H9 (cell line): ENCODE data around the gene DNAJC5. TPM values are rescaled to one million over a fixed set of nuclear protein-coding genes. Genes with fewer than 3 reads are reported as not detected.
"Not testable (repeated sequence)": the region's sequence is repeated elsewhere in the genome, so short reads cannot be mapped to it uniquely, and the experiment has no call there.

ENCODE experiments used
- DNase-seq: peaks from one replicate; pipeline ENCODE4 v3.0.0-alpha.2; 2017
- H2AFZ ChIP-seq: one replicate; pipeline ENCODE4 v1.6.1; 2013; ENCODE audit warnings: mild to moderate bottlenecking, low read length, control low read depth, moderate library complexity
- H2AK5ac ChIP-seq: 2 replicates; pipeline ENCODE4 v1.6.1; 2013; ENCODE audit warnings: low read length, control low read depth, mixed read lengths; ENCODE audit not compliant: insufficient read length
- H2BK120ac ChIP-seq: one replicate; pipeline ENCODE4 v1.6.1; 2013; ENCODE audit warnings: low read depth, mild to moderate bottlenecking, low read length, control low read depth, inconsistent platforms; ENCODE audit not compliant: poor library complexity, severe bottlenecking
- H2BK12ac ChIP-seq: 2 replicates; pipeline ENCODE4 v1.6.1; 2013; ENCODE audit warnings: low read length, control low read depth, mixed read lengths, low read depth; ENCODE audit not compliant: insufficient read length
- H2BK15ac ChIP-seq: 2 replicates; pipeline ENCODE4 v1.6.1; 2013; ENCODE audit warnings: low read depth, low read length, control low read depth
- H2BK20ac ChIP-seq: one replicate; pipeline ENCODE4 v1.6.1; 2013; ENCODE audit warnings: low read depth, mild to moderate bottlenecking, low read length, control low read depth, inconsistent platforms; ENCODE audit not compliant: poor library complexity, severe bottlenecking
- H2BK5ac ChIP-seq: 2 replicates; pipeline ENCODE4 v1.6.1; 2013; ENCODE audit warnings: low read length, control low read depth, mixed read lengths; ENCODE audit not compliant: insufficient read length
- H3K14ac ChIP-seq: 2 replicates; pipeline ENCODE4 v1.6.1; 2013; ENCODE audit warnings: low read length, control low read depth; ENCODE audit not compliant: insufficient read depth
- H3K18ac ChIP-seq: 2 replicates; pipeline ENCODE4 v1.6.1; 2013; ENCODE audit warnings: low read depth, mild to moderate bottlenecking, mixed read lengths, low read length, control low read depth; ENCODE audit not compliant: insufficient read length
- H3K23ac ChIP-seq: 2 replicates; pipeline ENCODE4 v1.6.1; 2013; ENCODE audit warnings: low read length, control low read depth, mixed read lengths, low read depth; ENCODE audit not compliant: insufficient read length
- H3K23me2 ChIP-seq: 2 replicates; pipeline ENCODE4 v1.6.1; 2013; ENCODE audit warnings: low read depth, mild to moderate bottlenecking, mixed read lengths, low read length, control low read depth; ENCODE audit not compliant: insufficient read length, poor library complexity, severe bottlenecking
- H3K27ac ChIP-seq: 2 replicates; pipeline ENCODE4 v1.5.1; 2013; ENCODE audit warnings: low read length, control low read depth, mixed read lengths, low read depth; ENCODE audit not compliant: insufficient read length
- H3K27me3 ChIP-seq: 2 replicates; pipeline ENCODE4 v1.6.1; 2013; ENCODE audit warnings: low read length, control low read depth, inconsistent platforms; ENCODE audit not compliant: insufficient read depth
- H3K4ac ChIP-seq: 2 replicates; pipeline ENCODE4 v1.6.1; 2013; ENCODE audit warnings: low read depth, mild to moderate bottlenecking, control low read depth, inconsistent platforms, low read length, moderate library complexity
- H3K4me1 ChIP-seq: 2 replicates; pipeline ENCODE4 v1.6.1; 2013; ENCODE audit warnings: low read length, control low read depth, inconsistent platforms; ENCODE audit not compliant: insufficient read depth
- H3K4me2 ChIP-seq: 2 replicates; pipeline ENCODE4 v1.6.1; 2013; ENCODE audit warnings: low read length, control low read depth, mixed read lengths; ENCODE audit not compliant: insufficient read length, insufficient read depth
- H3K56ac ChIP-seq: 2 replicates; pipeline ENCODE4 v1.6.1; 2013; ENCODE audit warnings: low read depth, mild to moderate bottlenecking, mixed read lengths, low read length, control low read depth; ENCODE audit not compliant: insufficient read length
- H3K79me1 ChIP-seq: 2 replicates; pipeline ENCODE4 v1.6.1; 2013; ENCODE audit warnings: low read depth, mild to moderate bottlenecking, moderate library complexity, low read length, control low read depth, inconsistent platforms; ENCODE audit not compliant: insufficient read depth, poor library complexity, severe bottlenecking
- H3K79me2 ChIP-seq: 2 replicates; pipeline ENCODE4 v1.6.1; 2013; ENCODE audit warnings: low read length, control low read depth, inconsistent platforms; ENCODE audit not compliant: insufficient read depth
- H3K9ac ChIP-seq: 2 replicates; pipeline ENCODE4 v1.6.1; 2013; ENCODE audit warnings: low read length, control low read depth, mixed read lengths; ENCODE audit not compliant: insufficient read length; ENCODE audit errors: extremely low read depth
- H3K9me3 ChIP-seq: one replicate; pipeline ENCODE4 v1.6.1; 2013; ENCODE audit warnings: low read depth, low read length, inconsistent platforms; ENCODE audit not compliant: control insufficient read depth
- H3T11ph ChIP-seq: one replicate; pipeline ENCODE4 v1.6.1; 2013; ENCODE audit warnings: mild to moderate bottlenecking, low read length, control low read depth, inconsistent platforms
- H4K20me1 ChIP-seq: one replicate; pipeline ENCODE4 v1.6.1; 2013; ENCODE audit not compliant: control insufficient read depth, insufficient read length, insufficient read depth
- H4K5ac ChIP-seq: 2 replicates; pipeline ENCODE4 v1.6.1; 2013; ENCODE audit warnings: low read depth, mild to moderate bottlenecking, mixed read lengths, low read length, control low read depth; ENCODE audit not compliant: insufficient read length
- H4K8ac ChIP-seq: replicated peaks from 2 replicates; pipeline ENCODE4 v1.6.1; 2013; ENCODE audit warnings: low read length, control low read depth, mixed read lengths, low read depth; ENCODE audit not compliant: insufficient read length
- H4K91ac ChIP-seq: 2 replicates; pipeline ENCODE4 v1.6.1; 2013; ENCODE audit warnings: low read depth, mild to moderate bottlenecking, moderate library complexity, mixed read lengths, low read length, control low read depth; ENCODE audit not compliant: insufficient read length
- H3K27ac Mint-ChIP-seq, 3 experiments: 2 replicates in 2 of 3; 3 replicates in 1 of 3; pipeline ENCODE4 v1.8.0; 2020 to 2021; ENCODE audit warnings: mixed read lengths in 3 of 3, mild to moderate bottlenecking in 1 of 3, moderate library complexity in 1 of 3
- H3K27me3 Mint-ChIP-seq: 2 replicates; pipeline ENCODE4 v1.8.0; 2021; ENCODE audit warnings: low read depth, mild to moderate bottlenecking, moderate library complexity, mixed read lengths
- H3K36me3 Mint-ChIP-seq, 3 experiments: 2 replicates in 2 of 3; 3 replicates in 1 of 3; pipeline ENCODE4 v1.8.0; 2020 to 2021; ENCODE audit warnings: low read depth in 3 of 3, mixed read lengths in 3 of 3; ENCODE audit not compliant: insufficient read depth in 1 of 3
- H3K4me1 Mint-ChIP-seq, 2 experiments: 2 replicates each; pipeline ENCODE4 v1.8.0; 2020; ENCODE audit warnings: mixed read lengths in 2 of 2
- H3K4me3 Mint-ChIP-seq, 2 experiments: 2 replicates in 1 of 2; 3 replicates in 1 of 2; pipeline ENCODE4 v1.8.0; 2020 to 2021; ENCODE audit warnings: mild to moderate bottlenecking in 2 of 2, mixed read lengths in 2 of 2, moderate library complexity in 1 of 2
- H3K9me3 Mint-ChIP-seq, 2 experiments: 2 replicates in 1 of 2; 3 replicates in 1 of 2; pipeline ENCODE4 v1.8.0; 2020; ENCODE audit warnings: mild to moderate bottlenecking in 2 of 2, mixed read lengths in 2 of 2, moderate library complexity in 1 of 2
- CTCF ChIP-seq: fragments of 200-600 bp; sonication (generic); conservative IDR thresholded peaks from 3 replicates; pipeline ENCODE4 v1.8.0; 2021; ENCODE audit warnings: antibody characterized with exemption, mild to moderate bottlenecking
- WGBS: extraction: QIAGEN DNeasy Blood & Tissue Kit; methylation state at CpG from one replicate; pipeline ENCODE4 v1.1.7; 2013; ENCODE audit warnings: missing lambda C conversion rate, low lambda C conversion rate, mixed read lengths; ENCODE audit not compliant: insufficient read length; ENCODE audit errors: extremely low coverage; 5-methylcytosine and 5-hydroxymethylcytosine counted together
- total RNA-seq: library from RNA; stranded (reverse); gene quantifications from 2 replicates; pipeline ENCODE4 v1.2.1, GENCODE V29; 2021

The DNAJC5 gene
- total RNA-seq, 1 experiment from 2014 or later: 43.0 TPM

DNA sequence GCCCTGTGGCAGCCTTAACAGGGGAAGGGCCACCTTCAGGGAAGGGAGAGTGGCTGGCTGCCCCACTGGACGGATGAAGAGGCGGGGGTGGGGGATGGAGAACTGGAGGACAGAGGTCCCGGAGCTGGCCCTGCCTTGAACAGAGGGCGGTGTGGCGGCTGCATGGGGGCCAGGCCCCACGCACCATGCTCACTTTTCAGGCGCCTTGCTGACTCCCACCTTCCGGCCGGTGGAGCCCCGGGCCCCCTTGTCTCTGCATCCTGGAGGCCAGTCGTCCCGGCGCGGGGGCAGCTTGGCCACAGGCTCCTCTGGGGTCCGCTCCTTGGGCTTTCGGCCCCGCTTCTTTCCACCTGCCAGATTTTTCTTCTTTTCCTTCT is 64.8 kb downstream of the DNAJC5 start:
- H3K18ac ChIP-seq: no peak overlapping the region
- no peak overlapping the region for H3K23ac ChIP-seq
- peaks cover 23 to 26% of the 10 kb centered on the region in 2 experiments for H3K4me1 Mint-ChIP-seq
- no CpG with 5 or more reads among the region's 17 CpGs for WGBS
- no peak overlapping the region for H4K91ac ChIP-seq
- H3K79me1 ChIP-seq: no peaks in the 10 kb centered on the region
- no peak overlapping the region for H2BK120ac ChIP-seq
- no peak overlapping the region for H3T11ph ChIP-seq
- H3K27me3 ChIP-seq: no peaks in the 10 kb centered on the region
- peaks cover 14% of the 10 kb centered on the region for H3K23me2 ChIP-seq
- H4K20me1 ChIP-seq: no peaks in the 10 kb centered on the region
- peak overlapping the region in 2 of 3 experiments; percentile 59 to 93; a peak in 3 of 7 replicates for H3K27ac Mint-ChIP-seq
- H4K5ac ChIP-seq: no peak overlapping the region
- no peaks in the 10 kb centered on the region for H3K27me3 Mint-ChIP-seq
- peaks cover under 1% of the 10 kb centered on the region; the same call in 1 of the 2 replicates for H3K79me2 ChIP-seq
- no peak overlapping the region for H2AK5ac ChIP-seq
- H3K4me2 ChIP-seq: no peak overlapping the region
- no peak overlapping the region for H2BK5ac ChIP-seq
- no peak overlapping the region for H3K4ac ChIP-seq
- no peaks in the 10 kb centered on the region; the same call in 1 of the 2 replicates for H3K4me1 ChIP-seq
- H3K9ac ChIP-seq: no peak overlapping the region
- H3K36me3 Mint-ChIP-seq: peaks cover 9 to 45% (median 37%) of the 10 kb centered on the region in 3 experiments; a peak in 6 of 7 replicates
- no peak for TF ChIP-seq CTCF
- no peaks in the 10 kb centered on the region for H3K9me3 Mint-ChIP-seq
- H4K8ac ChIP-seq: no peak overlapping the region
- no peak overlapping the region for H3K27ac ChIP-seq
- no peak overlapping the region for H2AFZ ChIP-seq
- H2BK12ac ChIP-seq: no peak overlapping the region
- no peak overlapping the region for H3K14ac ChIP-seq
- H3K9me3 ChIP-seq: peaks cover 13% of the 10 kb centered on the region
- H2BK20ac ChIP-seq: no peak overlapping the region
- no peak for DNase-seq
- H3K4me3 Mint-ChIP-seq: peak overlapping the region in 1 of 2 experiments; percentile 39; a peak in 1 of 5 replicates
- no peak overlapping the region for H2BK15ac ChIP-seq
- H3K56ac ChIP-seq: no peak overlapping the region

- H2AFZ ChIP-seq, DNase-seq, H2BK5ac ChIP-seq, H3K27me3 ChIP-seq, H3K4me3 Mint-ChIP-seq, H2BK20ac ChIP-seq, H4K8ac ChIP-seq, H3K18ac ChIP-seq, H3K27me3 Mint-ChIP-seq, H4K91ac ChIP-seq, H3K4ac ChIP-seq, H4K20me1 ChIP-seq, H2BK120ac ChIP-seq, H3K27ac ChIP-seq, H3K23ac ChIP-seq, H2BK15ac ChIP-seq, H3K9me3 Mint-ChIP-seq, H4K5ac ChIP-seq, H3K14ac ChIP-seq, H2AK5ac ChIP-seq, H3K4me2 ChIP-seq, H3K9ac ChIP-seq, H3K27ac Mint-ChIP-seq, H3K79me2 ChIP-seq, H3K56ac ChIP-seq, H2BK12ac ChIP-seq, H3K4me1 ChIP-seq, H3K79me1 ChIP-seq, H3T11ph ChIP-seq: not testable (repeated sequence)
- Mint-ChIP-seq H3K36me3 (peaks cover 10 to 42% (median 39%) of the 10 kb centered on the region in 3 experiments; a peak in 6 of 7 replicates), H3K4me1 (peaks cover 21 to 23% of the 10 kb centered on the region in 2 experiments)
- no CpG with 5 or more reads among the region's 15 CpGs for WGBS
- peaks cover 14% of the 10 kb centered on the region for H3K9me3 ChIP-seq
- H3K23me2 ChIP-seq: peaks cover 11% of the 10 kb centered on the region
Measured at GRCh38 chr20:63960654-63961621, 66.0 kb downstream of the DNAJC5 start.
